H1 (cell line): ENCODE measurements around the gene CHD9NB. TPM values are rescaled to one million over a fixed set of nuclear protein-coding genes. Genes with fewer than 3 reads are reported as not detected.

Source experiments
- CTCF ChIA-PET: fragments of 300-600 bp; sonication (Branson Sonifier 250); formaldehyde crosslinking; loops from one replicate; lab custom pipeline; 2021; ENCODE audit not compliant: partially characterized antibody; lab: Charles Lee
- POLR2A ChIA-PET: fragments of 300-600 bp; sonication (Branson Sonifier 250); formaldehyde crosslinking; loops from one replicate; lab custom pipeline; 2021; ENCODE audit warnings: inconsistent platforms; ENCODE audit not compliant: partially characterized antibody; lab: Charles Lee
- DNase-seq, 2 experiments: peaks; one replicate each; pipeline versions ENCODE4 v3.0.0 to v3.0.0-alpha.2; 2010 to 2022; ENCODE audit warnings: low spot score in 2 of 2, low read depth in 1 of 2, mixed read lengths in 1 of 2
- FAIRE-seq: peaks from 2 replicates; lab custom pipeline; 2011; peaks lifted over from hg19 to GRCh38; lab: Jason Lieb, UNC
- H2AFZ ChIP-seq: 2 replicates; pipeline ENCODE4 v1.8.1; 2012; ENCODE audit warnings: low read length, inconsistent platforms
- H2AK5ac ChIP-seq: 2 replicates; pipeline ENCODE4 v1.6.1; 2013; ENCODE audit warnings: low read depth, low read length
- H2BK120ac ChIP-seq: replicated peaks from 2 replicates; pipeline ENCODE3; 2013; ENCODE audit warnings: low read depth, low read length, inconsistent platforms
- H2BK12ac ChIP-seq: 2 replicates; pipeline ENCODE4 v1.6.1; 2013; ENCODE audit warnings: low read depth, low read length
- H2BK15ac ChIP-seq: 2 replicates; pipeline ENCODE4 v1.6.1; 2013; ENCODE audit warnings: low read length
- H2BK20ac ChIP-seq: 2 replicates; pipeline ENCODE4 v1.6.1; 2013; ENCODE audit warnings: low read length
- H2BK5ac ChIP-seq: 2 replicates; pipeline ENCODE4 v1.6.1; 2013; ENCODE audit warnings: low read depth, low read length
- H3K14ac ChIP-seq: 2 replicates; pipeline ENCODE4 v1.6.1; 2013; ENCODE audit warnings: inconsistent platforms; ENCODE audit not compliant: insufficient read length
- H3K18ac ChIP-seq: 2 replicates; pipeline ENCODE4 v1.6.1; 2013; ENCODE audit warnings: low read length; ENCODE audit errors: extremely low read depth
- H3K23ac ChIP-seq: 2 replicates; pipeline ENCODE4 v1.6.1; 2013; ENCODE audit warnings: inconsistent platforms; ENCODE audit not compliant: insufficient read length
- H3K23me2 ChIP-seq: 2 replicates; pipeline ENCODE4 v1.6.1; 2013; ENCODE audit warnings: low read depth, low read length
- H3K27ac ChIP-seq: 2 replicates; pipeline ENCODE4 v1.6.1; 2011; ENCODE audit warnings: low read depth, low read length, inconsistent platforms
- H3K27me3 ChIP-seq, 4 experiments: replicated peaks in 1 of 4; 1 replicate in 1 of 4; 2 replicates in 3 of 4; pipeline versions ENCODE4 v1.6.1 to v1.8.1; 2011 to 2013; ENCODE audit warnings: low read length in 3 of 4, mild to moderate bottlenecking in 3 of 4, inconsistent platforms in 2 of 4, mixed read lengths in 2 of 4, moderate library complexity in 1 of 4; ENCODE audit not compliant: control insufficient read depth in 3 of 4, insufficient read depth in 3 of 4; ENCODE audit errors: extremely low read depth in 1 of 4
- H3K36me3 ChIP-seq, 4 experiments: 2 replicates each; pipeline versions ENCODE4 v1.6.1 to v1.8.1; 2011 to 2013; ENCODE audit warnings: mild to moderate bottlenecking in 4 of 4, low read length in 3 of 4, moderate library complexity in 2 of 4, control low read depth in 1 of 4, inconsistent platforms in 1 of 4; ENCODE audit not compliant: insufficient read depth in 4 of 4, control insufficient read depth in 2 of 4
- H3K4ac ChIP-seq: replicated peaks from 2 replicates; pipeline ENCODE3; 2013; ENCODE audit warnings: low read length, low read depth, mixed read lengths, inconsistent platforms; ENCODE audit not compliant: insufficient read length
- H3K4me1 ChIP-seq, 4 experiments: replicated peaks in 1 of 4; 1 replicate in 1 of 4; 2 replicates in 3 of 4; pipeline versions ENCODE4 v1.6.1 to v1.8.1; 2011 to 2013; ENCODE audit warnings: low read length in 3 of 4, inconsistent platforms in 2 of 4, mixed read lengths in 1 of 4; ENCODE audit not compliant: insufficient read depth in 4 of 4, control insufficient read depth in 3 of 4
- H3K4me2 ChIP-seq, 2 experiments: 2 replicates each; pipeline versions ENCODE4 v1.6.1 to v1.8.1; 2011 to 2013; ENCODE audit warnings: low read depth in 2 of 2, low read length in 2 of 2, control low read depth in 1 of 2, inconsistent platforms in 1 of 2, mild to moderate bottlenecking in 1 of 2; ENCODE audit not compliant: insufficient read depth in 1 of 2
- H3K4me3 ChIP-seq, 4 experiments: fragments of 200-600, 300-600 bp in 1 of 4; sonication (generic), shearing (Covaris generic), sonication (Bioruptor Twin) in 1 of 4; 2 replicates each; pipeline versions ENCODE4 v1.5.1 to v1.8.1; 2011 to 2016; ENCODE audit warnings: low read length in 4 of 4, low read depth in 3 of 4, control low read depth in 2 of 4, inconsistent platforms in 2 of 4, mild to moderate bottlenecking in 2 of 4, mixed read lengths in 1 of 4, moderate library complexity in 1 of 4; ENCODE audit not compliant: insufficient read depth in 2 of 4; ENCODE audit errors: extremely low read depth in 1 of 4
- H3K56ac ChIP-seq: replicated peaks from 2 replicates; pipeline ENCODE3; 2013; ENCODE audit warnings: low read depth, mild to moderate bottlenecking, mixed read lengths, low read length, inconsistent platforms; ENCODE audit not compliant: insufficient read length
- H3K79me1 ChIP-seq: 2 replicates; pipeline ENCODE4 v1.6.1; 2013; ENCODE audit warnings: low read depth, low read length, control low read depth
- H3K79me2 ChIP-seq, 2 experiments: 2 replicates each; pipeline versions ENCODE4 v1.6.1 to v1.8.1; 2012 to 2013; ENCODE audit warnings: low read length in 2 of 2, mild to moderate bottlenecking in 2 of 2, inconsistent platforms in 1 of 2; ENCODE audit not compliant: insufficient read depth in 2 of 2, control insufficient read depth in 1 of 2
- H3K9ac ChIP-seq, 4 experiments: replicated peaks in 1 of 4; 1 replicate in 1 of 4; 2 replicates in 3 of 4; pipeline versions ENCODE4 v1.6.1 to v1.8.1; 2011 to 2013; ENCODE audit warnings: low read depth in 3 of 4, low read length in 3 of 4, control low read depth in 2 of 4, mild to moderate bottlenecking in 2 of 4, moderate library complexity in 2 of 4, inconsistent platforms in 1 of 4; ENCODE audit errors: extremely low read depth in 1 of 4
- H3K9me3 ChIP-seq, 2 experiments: 2 replicates each; pipeline versions ENCODE4 v1.6.1 to v1.8.1; 2012 to 2013; ENCODE audit warnings: mild to moderate bottlenecking in 2 of 2, moderate library complexity in 2 of 2, control low read depth in 1 of 2, inconsistent platforms in 1 of 2, low read depth in 1 of 2, low read length in 1 of 2, mixed read lengths in 1 of 2; ENCODE audit not compliant: insufficient read depth in 2 of 2
- H4K20me1 ChIP-seq, 2 experiments: replicated peaks in 1 of 2; 2 replicates each; pipeline versions ENCODE3 to v1.8.1; 2011 to 2013; ENCODE audit warnings: inconsistent platforms in 2 of 2, low read length in 2 of 2, mild to moderate bottlenecking in 1 of 2; ENCODE audit not compliant: insufficient read depth in 2 of 2, control insufficient read depth in 1 of 2
- H4K5ac ChIP-seq: 2 replicates; pipeline ENCODE4 v1.6.1; 2013; ENCODE audit warnings: low read length, low read depth, mixed read lengths, inconsistent platforms; ENCODE audit not compliant: insufficient read length
- H4K8ac ChIP-seq: 2 replicates; pipeline ENCODE4 v1.8.0; 2013; ENCODE audit warnings: mild to moderate bottlenecking, moderate library complexity, low read length, inconsistent platforms; ENCODE audit not compliant: insufficient read depth; ENCODE audit errors: extremely low read depth
- H4K91ac ChIP-seq: replicated peaks from 2 replicates; pipeline ENCODE3; 2013; ENCODE audit warnings: low read length, mixed read lengths, inconsistent platforms; ENCODE audit not compliant: insufficient read length
- EZH2 ChIP-seq: fragments of 200-600 bp; sonication (generic); IDR thresholded peaks from 2 replicates; pipeline ENCODE4 v1.7.1; 2012; ENCODE audit warnings: low read depth, mild to moderate bottlenecking, moderate library complexity, low read length, inconsistent platforms; ENCODE audit not compliant: severe bottlenecking
- KDM4A ChIP-seq: IDR thresholded peaks from one replicate; pipeline ENCODE4 v1.7.1; 2012; ENCODE audit warnings: low read depth, mild to moderate bottlenecking, moderate library complexity, low read length, inconsistent platforms; ENCODE audit not compliant: severe bottlenecking
- WGBS, 2 experiments: shearing (Covaris generic) in 1 of 2; methylation state at CpG; one replicate each; pipeline versions ENCODE4 v1.1.6 to v1.1.7; 2013 to 2015; ENCODE audit warnings: low lambda C conversion rate in 2 of 2, mixed read lengths in 2 of 2, inconsistent platforms in 1 of 2, low coverage in 1 of 2, missing lambda C conversion rate in 1 of 2; ENCODE audit not compliant: insufficient replicate concordance in 2 of 2, insufficient coverage in 1 of 2, insufficient read length in 1 of 2; ENCODE audit errors: extremely low coverage in 1 of 2, missing lambda C conversion rate in 1 of 2; 5-methylcytosine and 5-hydroxymethylcytosine counted together
- polyA plus RNA-seq, 7 experiments: library from polyadenylated mRNA; depleted of rRNA in 3 of 7; stranded (reverse) in 5 of 7; unstranded in 2 of 7; fragments of >200 nt in 5 of 7; fragments of 200-250 nt in 2 of 7; gene quantifications; 1 replicate in 5 of 7; 2 replicates in 1 of 7; 4 replicates in 1 of 7; pipeline versions ENCODE4 v1.2.1 to v1.2.3, GENCODE V29; 2011 to 2013; ENCODE audit warnings: missing spikeins in 2 of 7, mixed read lengths in 2 of 7
- total RNA-seq: library from RNA; stranded (reverse); fragmentation: NEBNext Ultra II Directional; extraction: Animal tissue kit (Norgen Biotek cat#: 25700); gene quantifications from 2 replicates; pipeline ENCODE4 v1.2.1, GENCODE V29; 2021

The CHD9NB gene
- total and polyA plus RNA-seq, 2 of the 8 experiments (the other 6 are each of a cell fraction or from before 2014, with no cell fraction given): 4.5 to 5.9 TPM

GRCh38 chr16:53068423-53068833 is 15.7 kb upstream of the CHD9NB start:
- Histone ChIP-seq H2BK5ac (peak overlapping the region; percentile 1; the same call in 1 of the 2 replicates), H3K9ac (no peak overlapping the region; a peak in 1 of 7 replicates), H3K18ac (no peak overlapping the region), H3K4me1 (peaks cover 0 to 8% (median 3%) of the 10 kb centered on the region in 4 experiments; a peak in 3 of 7 replicates), H3K4ac (no peak overlapping the region), H2BK120ac (no peak overlapping the region), H4K8ac (no peak overlapping the region), H3K23ac (no peak overlapping the region), H4K5ac (no peak overlapping the region), H3K27ac (0 out of 2 replicates have a peak overlapping the region, but pooled peaks have one; percentile 8), H2BK15ac (no peak overlapping the region), H2BK12ac (no peak overlapping the region), H3K56ac (no peak overlapping the region), H3K23me2 (no peaks in the 10 kb centered on the region), H3K14ac (no peak overlapping the region), H4K20me1 (no peaks in the 10 kb centered on the region), H4K91ac (no peak overlapping the region), H2BK20ac (no peak overlapping the region), H3K4me2 (no peak overlapping the region), H3K79me1 (peaks cover 8% of the 10 kb centered on the region; the same call in 1 of the 2 replicates), H3K4me3 (no peak overlapping the region), H3K9me3 (peaks cover 0 to 5% of the 10 kb centered on the region in 2 experiments; a peak in 1 of 4 replicates), H2AFZ (no peak overlapping the region), H3K79me2 (peaks cover 0 to 19% of the 10 kb centered on the region in 2 experiments; a peak in 2 of 4 replicates), H2AK5ac (no peak overlapping the region), H3K27me3 (no peaks in the 10 kb centered on the region), H3K36me3 (no peaks in the 10 kb centered on the region; a peak in 2 of 8 replicates)
- CTCF ChIA-PET: interaction anchor here (0.6 to 0.8 kb wide), 2 partner anchors 14 to 72 kb away, joined by 3 to 5 read pairs; partner anchors contain the start of gene CHD9
- POLR2A ChIA-PET: interaction anchor here (1.0 to 3.1 kb wide), 3 partner anchors 11 to 31 kb away, joined by 4 to 10 read pairs (median 4); partner anchors contain the start of gene CHD9
- WGBS, 2 experiments: 93% methylated on average over 4 of the region's 4 CpGs; no CpG with 5 or more reads in 1 of the 2 experiments
- FAIRE-seq (no peak), DNase-seq (no peak)
- TF ChIP-seq EZH2 (no peak), KDM4A (no peak)
